GM12872 (cell line): ENCODE results near the gene STEAP4.

ENCODE experiments used
- TF ChIP-seq, protein P1 (sequence below): IDR thresholded peaks from 3 replicates; pipeline ENCODE4 v1.5.1; 2011; ENCODE audit warnings: low read depth, mild to moderate bottlenecking, low read length, moderate library complexity; ENCODE audit not compliant: insufficient read depth

The STEAP4 gene

DNA sequence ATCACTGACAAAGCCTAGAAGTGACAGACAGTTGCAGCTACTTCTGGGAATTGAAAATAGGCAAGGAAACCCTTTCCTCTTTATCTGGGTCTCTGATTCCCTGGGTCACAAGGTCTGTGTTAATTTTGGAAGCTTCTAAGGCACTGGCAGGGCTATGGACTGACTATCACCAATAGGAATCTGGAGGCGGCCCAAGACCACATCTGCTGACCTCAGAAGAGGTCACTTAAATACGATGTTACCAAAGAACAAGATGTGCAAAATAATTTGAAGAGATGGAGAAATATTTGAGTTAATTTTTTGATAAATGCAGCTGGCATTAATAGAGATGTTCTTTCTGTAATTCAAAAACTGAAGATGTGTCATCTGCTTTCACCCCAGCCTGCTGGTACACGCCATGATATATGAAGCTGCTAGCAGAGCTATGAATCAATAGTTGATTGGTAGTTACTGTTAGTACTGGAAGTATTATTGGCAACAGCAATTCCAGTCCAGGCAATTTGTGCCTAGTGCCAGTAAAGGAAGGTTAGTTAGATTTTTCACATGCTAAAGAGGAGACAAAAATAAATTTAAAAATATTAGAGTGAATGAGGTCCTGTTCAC is 5.5 kb upstream of the STEAP4 start:
- TF ChIP-seq, protein P1, sequence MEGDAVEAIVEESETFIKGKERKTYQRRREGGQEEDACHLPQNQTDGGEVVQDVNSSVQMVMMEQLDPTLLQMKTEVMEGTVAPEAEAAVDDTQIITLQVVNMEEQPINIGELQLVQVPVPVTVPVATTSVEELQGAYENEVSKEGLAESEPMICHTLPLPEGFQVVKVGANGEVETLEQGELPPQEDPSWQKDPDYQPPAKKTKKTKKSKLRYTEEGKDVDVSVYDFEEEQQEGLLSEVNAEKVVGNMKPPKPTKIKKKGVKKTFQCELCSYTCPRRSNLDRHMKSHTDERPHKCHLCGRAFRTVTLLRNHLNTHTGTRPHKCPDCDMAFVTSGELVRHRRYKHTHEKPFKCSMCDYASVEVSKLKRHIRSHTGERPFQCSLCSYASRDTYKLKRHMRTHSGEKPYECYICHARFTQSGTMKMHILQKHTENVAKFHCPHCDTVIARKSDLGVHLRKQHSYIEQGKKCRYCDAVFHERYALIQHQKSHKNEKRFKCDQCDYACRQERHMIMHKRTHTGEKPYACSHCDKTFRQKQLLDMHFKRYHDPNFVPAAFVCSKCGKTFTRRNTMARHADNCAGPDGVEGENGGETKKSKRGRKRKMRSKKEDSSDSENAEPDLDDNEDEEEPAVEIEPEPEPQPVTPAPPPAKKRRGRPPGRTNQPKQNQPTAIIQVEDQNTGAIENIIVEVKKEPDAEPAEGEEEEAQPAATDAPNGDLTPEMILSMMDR: no peak

DNA sequence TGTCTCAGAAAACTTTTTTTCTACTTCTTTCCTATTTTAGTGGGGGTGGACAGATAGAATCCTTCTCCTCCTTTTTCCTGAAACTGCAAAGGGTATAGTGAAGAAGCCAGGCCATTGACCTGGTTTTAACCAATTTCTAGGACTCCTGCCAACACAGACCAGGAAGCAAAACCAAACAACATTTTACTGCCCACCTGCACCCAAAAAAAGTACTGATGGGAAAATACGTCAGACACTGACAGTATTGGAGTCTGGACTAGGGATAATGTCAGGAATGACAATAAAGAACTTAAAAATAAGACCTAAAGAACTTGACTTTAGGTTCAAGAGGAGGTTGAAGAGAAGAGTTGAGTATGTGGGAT is 5.0 kb upstream of the STEAP4 start:
- TF ChIP-seq, protein P1: no peak

DNA sequence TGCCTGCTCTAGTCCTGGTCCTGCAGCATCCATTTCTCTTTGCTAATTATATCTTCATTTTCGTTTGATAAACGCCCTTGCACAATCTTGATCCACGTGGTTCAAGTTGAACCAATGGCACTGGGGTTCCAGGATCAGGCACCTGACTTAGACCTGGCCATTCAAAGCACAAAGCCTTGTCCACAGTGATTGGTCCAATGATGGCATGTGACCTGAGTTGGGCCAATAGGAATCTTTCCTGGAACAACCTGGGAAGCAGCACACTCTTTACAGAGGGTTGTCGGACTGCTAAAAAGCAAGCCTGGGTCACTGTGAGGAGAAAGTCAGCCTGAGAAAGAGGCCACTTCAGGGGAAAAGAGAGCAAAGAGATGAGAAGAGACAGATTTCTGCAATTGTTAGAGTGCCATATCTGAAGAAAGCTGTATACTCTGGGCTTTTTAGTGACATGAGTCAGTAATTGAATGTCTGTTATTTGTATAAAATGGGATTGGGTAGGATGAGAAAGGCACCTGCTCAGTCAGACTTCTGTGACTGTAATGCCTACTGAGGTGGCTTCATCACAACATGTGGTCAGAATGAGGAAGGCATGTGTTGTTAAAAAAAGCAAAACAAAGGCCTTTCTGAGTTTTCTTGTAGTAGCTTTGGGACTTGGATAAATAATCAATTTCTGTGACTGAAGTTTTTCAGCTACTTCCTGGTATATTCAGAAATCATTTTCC is 4.4 kb upstream of the STEAP4 start:
- TF ChIP-seq, protein P1: no peak

DNA sequence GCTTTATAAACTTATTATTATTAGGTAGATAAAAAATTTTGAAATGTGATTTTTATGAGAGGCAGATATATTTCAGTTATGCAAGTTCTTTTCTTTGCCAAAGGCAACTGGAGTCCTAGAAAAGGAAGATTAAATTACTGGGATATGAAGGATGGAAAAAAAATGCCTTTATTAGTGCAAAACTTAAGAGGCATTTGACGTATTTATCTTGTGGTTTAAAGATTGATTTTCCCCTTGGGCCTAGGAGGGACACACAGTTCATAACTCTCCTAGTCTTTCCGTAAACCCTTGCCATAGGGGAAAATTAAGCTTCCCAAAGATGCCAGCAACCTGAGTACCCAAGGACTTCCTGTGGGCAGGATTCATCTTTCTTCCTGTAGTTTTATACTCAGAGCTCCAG is 3.1 kb upstream of the STEAP4 start:
- TF ChIP-seq, protein P1: no peak

DNA sequence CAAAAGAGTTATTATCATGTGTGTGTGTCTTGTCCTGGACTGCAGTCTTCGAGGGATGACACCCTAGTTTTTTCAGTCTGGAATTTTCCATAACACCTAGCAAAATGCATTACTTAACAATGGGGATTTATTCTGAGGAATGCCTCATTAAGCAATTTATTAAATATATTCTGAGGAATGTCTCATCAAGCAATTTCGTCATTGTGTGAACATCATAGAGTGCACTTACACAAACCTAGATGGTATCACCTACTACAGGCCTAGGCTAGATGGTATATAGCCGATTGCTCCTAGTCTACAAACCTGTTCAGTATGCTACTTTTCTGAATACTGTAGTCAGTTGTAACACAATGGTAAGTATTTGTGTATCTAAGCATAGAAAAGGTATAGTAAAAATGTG is 1.1 kb upstream of the STEAP4 start:
- TF ChIP-seq, protein P1: no peak

DNA sequence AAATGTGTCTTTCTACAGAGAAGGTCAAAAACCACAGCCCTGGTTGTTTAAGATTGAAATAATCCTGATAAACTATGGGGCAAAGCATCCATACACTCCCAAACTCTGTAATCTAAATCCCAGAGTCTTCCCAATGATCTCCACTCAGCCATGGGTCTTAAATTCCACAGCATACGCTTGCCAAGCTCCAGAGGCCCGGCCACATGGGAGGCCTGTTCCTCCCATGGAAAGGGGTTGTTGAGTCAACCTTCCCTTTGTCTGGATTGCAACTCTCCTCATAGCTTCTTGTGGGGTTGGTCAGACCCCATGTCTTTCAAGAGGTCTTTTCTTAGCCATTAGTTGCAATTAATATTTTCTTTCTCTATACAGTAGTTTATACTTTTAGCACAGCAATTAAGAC is 718 bp upstream of the STEAP4 start:
- TF ChIP-seq, protein P1: no peak

DNA sequence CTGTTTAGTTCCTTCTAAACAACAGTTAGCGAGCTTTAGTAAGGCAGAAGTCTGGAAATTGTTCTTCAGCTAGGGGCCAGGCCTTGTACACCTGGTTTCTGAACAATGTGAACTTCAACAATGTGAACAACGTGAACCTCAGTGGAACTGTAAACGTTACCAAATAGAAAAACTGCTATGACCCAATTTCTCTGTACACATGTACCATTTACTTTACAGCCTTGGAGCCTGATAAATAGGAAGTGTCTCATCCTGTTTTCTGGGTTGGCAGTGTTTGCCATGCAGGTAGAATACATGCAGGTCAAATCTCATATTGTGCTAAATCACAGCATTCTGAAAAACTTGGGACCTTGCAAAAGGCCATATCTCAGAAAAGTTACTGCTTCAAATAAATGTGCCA is 1.6 kb downstream of the STEAP4 start:
- TF ChIP-seq, protein P1: no peak
